ENCODE measurements around the gene PARD6B. TPM values are rescaled to one million over a fixed set of nuclear protein-coding genes. Genes with fewer than 3 reads are reported as not detected.

PARD6B gene, protein sequence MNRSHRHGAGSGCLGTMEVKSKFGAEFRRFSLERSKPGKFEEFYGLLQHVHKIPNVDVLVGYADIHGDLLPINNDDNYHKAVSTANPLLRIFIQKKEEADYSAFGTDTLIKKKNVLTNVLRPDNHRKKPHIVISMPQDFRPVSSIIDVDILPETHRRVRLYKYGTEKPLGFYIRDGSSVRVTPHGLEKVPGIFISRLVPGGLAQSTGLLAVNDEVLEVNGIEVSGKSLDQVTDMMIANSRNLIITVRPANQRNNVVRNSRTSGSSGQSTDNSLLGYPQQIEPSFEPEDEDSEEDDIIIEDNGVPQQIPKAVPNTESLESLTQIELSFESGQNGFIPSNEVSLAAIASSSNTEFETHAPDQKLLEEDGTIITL
- 0.89 TPM for polyA plus RNA-seq (2012; ENCODE audit: missing spikeins)

DNA sequence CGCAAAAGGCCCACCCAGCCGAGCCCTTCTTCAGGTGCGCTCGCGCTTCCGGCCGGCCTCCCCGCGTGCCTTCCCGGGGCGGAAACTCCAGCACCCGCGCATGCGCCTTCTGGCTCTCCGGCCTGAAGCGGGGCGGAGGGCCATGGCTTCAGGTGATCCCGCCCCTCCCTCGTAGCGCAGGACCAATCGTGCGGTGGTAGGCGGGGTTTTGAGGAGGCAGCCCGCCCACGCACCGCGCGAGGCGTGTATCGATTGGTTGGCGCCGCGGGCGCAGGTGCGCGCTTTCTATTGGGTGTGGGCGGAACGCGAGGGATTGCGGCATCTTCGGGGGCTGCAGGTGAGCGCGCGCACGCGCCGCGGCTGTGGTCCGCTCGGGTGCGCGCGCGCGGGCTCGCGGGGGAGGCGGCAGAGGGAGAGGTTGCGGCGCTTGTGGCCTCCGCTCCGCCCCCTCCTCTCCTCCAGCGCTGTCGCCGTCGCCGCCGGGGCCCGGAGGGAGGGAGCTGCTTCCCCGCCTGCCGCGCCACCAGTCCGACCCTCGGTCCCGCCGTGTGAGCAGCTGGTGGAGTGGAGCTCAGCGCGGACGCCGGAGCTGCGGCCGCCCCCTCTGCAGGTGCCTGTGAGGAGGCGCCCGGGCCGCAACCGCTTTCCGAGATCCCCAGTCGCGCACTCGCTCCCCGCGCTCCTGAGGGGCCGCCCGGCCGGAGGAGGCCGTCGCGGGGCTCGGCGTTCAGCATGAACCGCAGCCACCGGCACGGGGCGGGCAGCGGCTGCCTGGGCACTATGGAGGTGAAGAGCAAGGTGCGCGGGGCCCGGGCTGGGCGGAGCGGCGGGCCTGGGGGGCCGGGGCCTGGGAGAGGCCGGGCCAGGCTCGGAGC lies at the start of gene PARD6B:
Gene PARD6B, plus strand, starts transcription at position 526 of the 875 bp plus-strand sequence. Its CDS starts 207 bp downstream, at position 733.
- peak; percentile 99 for FAIRE-seq
- DNase-seq (ENCODE audit: insufficient read length) = peak; percentile 98
- TF ChIP-seq POLR2A (IDR thresholded peaks at IDR 0.05; ENCODE audit: low read depth, low read length) (peak; percentile 51; the same call in 1 of the 2 replicates), TAF1 (IDR thresholded peaks at IDR 0.05; ENCODE audit: borderline replicate concordance, low read depth, low read length) (no peak)

DNA sequence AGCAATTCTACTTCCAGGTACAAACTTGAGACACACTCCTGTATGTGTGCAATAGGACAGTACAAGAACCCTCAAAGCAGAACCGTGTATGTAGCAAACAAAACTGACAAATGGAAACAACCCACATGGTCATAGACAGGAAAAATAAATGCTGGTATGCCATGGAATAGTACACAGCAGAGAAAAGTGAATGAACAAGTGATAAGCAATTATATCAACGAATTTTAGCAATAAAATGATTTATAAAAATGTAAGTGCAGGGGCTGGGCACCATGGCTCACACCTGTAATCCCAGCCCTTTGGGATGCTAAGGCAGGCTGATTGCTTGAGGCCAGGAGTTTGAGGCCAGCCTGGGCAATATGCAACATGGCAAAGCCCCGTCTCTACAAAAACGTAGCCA lies 49.3 kb upstream of the PARD6B start:
- no peak for TF ChIP-seq POLR2A (IDR thresholded peaks at IDR 0.05; ENCODE audit: low read depth, low read length)
- TF ChIP-seq TAF1 (IDR thresholded peaks at IDR 0.05; ENCODE audit: borderline replicate concordance, low read depth, low read length) = no peak
- TF ChIP-seq POLR2AphosphoS5 (IDR thresholded peaks at IDR 0.05; ENCODE audit: low read depth, low read length) = no peak
- FAIRE-seq = no peak
- DNase-seq (ENCODE audit: insufficient read length) = no peak

DNA sequence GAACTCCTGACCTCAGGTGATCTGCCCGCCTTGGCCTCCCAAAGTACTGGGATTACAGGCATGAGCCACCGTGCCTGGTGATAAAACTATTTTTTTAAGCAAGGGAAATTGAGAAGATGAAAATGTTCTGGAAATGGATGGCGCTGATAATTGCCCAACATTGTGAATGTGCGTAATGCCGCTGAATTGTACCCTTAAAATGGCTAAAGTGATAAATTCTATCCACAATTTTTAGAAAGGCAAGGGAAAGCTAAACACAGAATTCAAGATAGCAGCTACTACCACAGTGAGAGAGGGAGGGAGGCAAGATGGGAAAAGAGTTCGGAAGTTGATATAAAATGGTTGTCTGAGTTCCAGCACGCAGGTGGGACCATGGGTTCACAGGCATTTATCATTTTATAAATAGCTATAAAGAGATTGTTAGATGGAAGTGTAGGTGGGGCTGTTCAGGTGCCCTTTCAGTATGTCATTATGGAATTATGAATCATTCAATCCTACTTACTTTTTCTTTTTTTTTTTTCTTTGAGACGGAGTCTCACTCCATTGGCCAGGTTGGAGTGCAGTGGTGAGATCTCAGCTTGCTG lies 48.3 kb upstream of the PARD6B start:
- FAIRE-seq = no peak
- DNase-seq (ENCODE audit: insufficient read length) = no peak
- TF ChIP-seq POLR2A (IDR thresholded peaks at IDR 0.05; ENCODE audit: low read depth, low read length) (no peak), TAF1 (IDR thresholded peaks at IDR 0.05; ENCODE audit: borderline replicate concordance, low read depth, low read length) (no peak), POLR2AphosphoS5 (IDR thresholded peaks at IDR 0.05; ENCODE audit: low read depth, low read length) (no peak)

DNA sequence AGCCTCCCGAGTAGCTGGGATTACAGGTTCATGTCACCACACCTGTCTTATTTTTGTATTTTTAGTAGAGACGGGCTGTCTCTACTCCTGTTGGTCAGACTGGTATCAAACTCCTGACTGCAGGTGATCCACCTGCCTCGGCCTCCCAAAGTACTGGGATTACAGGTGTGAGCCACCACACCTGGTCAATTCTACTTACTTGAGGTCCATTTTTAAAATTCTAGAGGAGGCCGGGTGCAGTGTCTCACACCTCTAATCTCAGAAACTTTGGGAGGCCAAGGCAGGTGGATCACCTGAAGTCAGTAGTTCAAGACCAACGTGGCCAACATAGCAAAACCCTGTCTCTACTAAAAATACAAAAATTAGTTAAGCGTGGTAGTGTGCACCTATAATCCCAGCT lies 47.8 kb upstream of the PARD6B start:
- FAIRE-seq (no peak), DNase-seq (ENCODE audit: insufficient read length) (no peak)
- TF ChIP-seq TAF1 (IDR thresholded peaks at IDR 0.05; ENCODE audit: borderline replicate concordance, low read depth, low read length) (no peak), POLR2AphosphoS5 (IDR thresholded peaks at IDR 0.05; ENCODE audit: low read depth, low read length) (no peak), POLR2A (IDR thresholded peaks at IDR 0.05; ENCODE audit: low read depth, low read length) (no peak)

DNA sequence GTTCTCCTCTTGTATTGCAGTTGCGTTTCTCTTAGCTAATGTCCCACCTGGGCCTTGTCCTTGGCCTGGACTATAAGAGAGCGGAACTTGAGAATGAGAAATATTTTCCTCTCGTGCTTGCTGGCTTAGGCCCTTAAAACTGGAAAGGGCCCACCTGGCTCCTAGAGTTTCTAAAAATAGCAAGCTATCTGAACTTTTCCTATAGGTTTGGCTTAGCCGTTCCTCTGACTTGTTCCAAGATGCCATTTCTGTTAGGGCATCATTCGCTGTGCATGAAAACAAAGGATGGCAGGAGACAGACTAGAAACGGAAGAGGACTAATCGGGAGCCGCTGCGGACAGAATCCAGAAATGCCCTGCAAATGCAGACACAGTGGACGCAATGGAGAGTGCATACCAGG lies 44.6 kb upstream of the PARD6B start:
- FAIRE-seq = no peak
- TF ChIP-seq POLR2AphosphoS5 (IDR thresholded peaks at IDR 0.05; ENCODE audit: low read depth, low read length) (no peak), POLR2A (IDR thresholded peaks at IDR 0.05; ENCODE audit: low read depth, low read length) (no peak), TAF1 (IDR thresholded peaks at IDR 0.05; ENCODE audit: borderline replicate concordance, low read depth, low read length) (no peak)
- DNase-seq (ENCODE audit: insufficient read length) = no peak

DNA sequence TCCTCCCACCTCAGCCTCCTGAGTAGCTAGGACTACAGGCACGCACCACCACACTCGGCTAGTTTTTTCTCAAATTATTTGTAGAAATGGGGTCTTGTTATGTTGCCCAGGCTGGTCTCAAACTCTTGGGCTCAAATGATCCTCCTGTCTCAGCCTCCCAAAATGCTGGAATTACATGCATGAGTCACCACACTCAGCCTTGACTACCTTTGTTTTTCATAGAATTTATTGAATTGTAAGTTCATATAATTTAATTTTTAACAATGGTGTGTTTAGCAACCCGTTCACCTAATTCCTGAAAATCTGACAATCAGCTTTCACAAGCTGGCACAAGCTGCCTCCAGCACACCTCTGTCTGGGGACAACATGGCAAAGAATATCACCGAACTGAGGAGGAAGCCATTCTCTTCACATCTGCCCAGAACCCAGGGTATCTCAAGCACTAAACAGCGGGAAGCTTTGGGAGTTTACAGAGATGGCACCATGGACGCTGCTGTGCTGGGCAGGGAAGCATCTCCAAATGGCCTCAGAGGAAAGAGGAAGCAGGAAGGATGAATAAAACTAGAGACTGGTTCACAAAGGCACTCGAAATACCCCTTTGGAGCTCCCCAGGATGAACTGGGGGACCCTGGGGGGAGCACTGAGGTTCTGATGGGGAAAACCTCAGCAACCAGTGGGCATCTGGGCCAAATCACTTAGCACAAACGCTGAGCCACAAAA lies 43.0 kb upstream of the PARD6B start:
- FAIRE-seq = no peak
- no peak for DNase-seq (ENCODE audit: insufficient read length)
- TF ChIP-seq POLR2A (IDR thresholded peaks at IDR 0.05; ENCODE audit: low read depth, low read length) = no peak
- no peak for TF ChIP-seq TAF1 (IDR thresholded peaks at IDR 0.05; ENCODE audit: borderline replicate concordance, low read depth, low read length)
- TF ChIP-seq POLR2AphosphoS5 (IDR thresholded peaks at IDR 0.05; ENCODE audit: low read depth, low read length) = no peak

DNA sequence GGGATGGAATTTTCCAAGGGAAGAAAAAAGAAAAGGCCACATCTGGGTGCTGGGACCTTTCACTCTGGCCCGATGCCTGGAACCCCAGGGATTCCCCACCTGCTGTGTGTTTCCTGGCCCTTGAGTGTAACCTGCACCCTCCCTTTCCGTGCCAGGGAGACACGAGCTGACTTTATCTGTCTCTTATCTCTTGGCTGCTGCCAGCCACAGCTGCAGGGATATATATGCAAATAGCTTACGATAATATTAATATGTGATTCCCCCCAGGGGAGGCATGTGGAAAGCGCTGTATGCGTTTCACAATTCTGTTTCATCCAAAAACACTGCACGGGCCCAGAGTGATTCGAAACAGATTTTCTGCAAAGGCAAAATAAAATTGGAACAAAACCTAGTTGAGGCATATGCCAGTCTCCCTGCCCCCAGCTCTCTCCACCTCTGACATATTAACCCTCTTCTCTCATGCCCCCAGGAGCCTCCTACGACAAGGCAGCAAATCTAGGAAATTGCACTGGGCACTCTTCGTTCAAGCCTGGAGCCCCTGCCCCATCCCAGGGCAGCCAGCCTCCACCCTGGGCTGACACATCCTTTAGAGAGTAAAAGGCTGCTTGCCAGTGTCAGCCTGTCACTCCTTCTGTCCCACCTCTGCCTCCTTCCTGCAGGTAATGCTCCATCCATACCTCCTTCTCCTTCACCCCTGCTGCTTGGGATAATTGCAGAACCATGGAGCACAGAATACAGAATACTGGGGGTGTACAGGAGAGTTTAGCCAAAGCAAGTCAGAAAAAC lies 41.3 kb upstream of the PARD6B start:
- FAIRE-seq (no peak), DNase-seq (ENCODE audit: insufficient read length) (no peak)
- TF ChIP-seq POLR2A (IDR thresholded peaks at IDR 0.05; ENCODE audit: low read depth, low read length) (no peak), POLR2AphosphoS5 (IDR thresholded peaks at IDR 0.05; ENCODE audit: low read depth, low read length) (no peak), TAF1 (IDR thresholded peaks at IDR 0.05; ENCODE audit: borderline replicate concordance, low read depth, low read length) (no peak)

DNA sequence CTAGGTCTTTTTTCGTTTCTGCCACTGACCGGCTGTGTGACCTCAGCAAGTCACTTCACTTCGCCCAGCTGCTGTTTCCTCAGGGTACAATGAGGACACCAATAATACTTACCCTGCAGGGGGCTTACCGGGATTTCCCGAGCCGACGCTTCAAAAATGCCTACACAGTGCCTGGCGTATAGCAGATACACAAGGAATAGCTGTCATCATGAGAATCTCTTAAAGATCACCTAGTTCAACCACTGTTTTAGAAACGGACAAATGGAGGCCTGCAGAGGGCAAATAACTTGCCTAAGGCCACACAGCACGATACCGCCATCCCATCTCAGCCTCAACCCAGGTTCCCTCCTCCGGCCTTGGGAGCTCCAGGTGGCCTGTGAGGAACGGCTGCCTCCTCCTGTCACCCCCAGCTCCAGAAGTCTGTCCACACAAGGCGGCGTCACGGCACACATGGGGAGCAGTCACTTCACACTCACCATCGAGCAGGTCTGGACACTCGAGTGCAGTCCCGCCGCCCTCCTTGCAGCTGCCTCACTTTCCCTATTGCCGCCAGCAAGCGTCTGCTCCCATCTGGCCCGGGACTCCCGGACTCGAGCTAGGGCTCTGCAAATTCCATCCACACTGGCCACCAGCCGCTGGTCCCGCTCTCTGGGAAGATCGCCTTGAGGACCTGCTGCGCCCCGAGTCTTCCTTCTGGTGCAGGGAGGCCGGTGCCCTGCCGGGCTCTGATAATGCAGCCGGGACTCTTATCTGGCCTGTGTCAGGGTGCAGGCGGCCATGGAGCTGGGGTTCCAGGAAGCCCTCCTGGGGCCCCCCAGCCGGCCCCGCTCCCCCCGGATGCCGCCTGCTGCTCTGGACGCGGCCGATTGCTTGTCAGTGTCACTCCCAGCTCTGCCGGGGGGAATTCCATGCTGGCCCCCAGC lies 40.5 kb upstream of the PARD6B start, which contains the start of gene RIPOR3:
Gene RIPOR3, minus strand, starts transcription at position 893 of the 923 bp plus-strand sequence. Its CDS starts 414 bp downstream, at position 479.
- FAIRE-seq (no peak), DNase-seq (ENCODE audit: insufficient read length) (no peak)
- TF ChIP-seq POLR2AphosphoS5 (IDR thresholded peaks at IDR 0.05; ENCODE audit: low read depth, low read length) (no peak), POLR2A (IDR thresholded peaks at IDR 0.05; ENCODE audit: low read depth, low read length) (no peak), TAF1 (IDR thresholded peaks at IDR 0.05; ENCODE audit: borderline replicate concordance, low read depth, low read length) (no peak)

All from GM12892 (cell line).